Right renal cortex interstitium (tissue), 3 donors: Measurements from ENCODE around the gene STMP1. TPM values are rescaled to one million over a fixed set of nuclear protein-coding genes. Genes with fewer than 3 reads are reported as not detected.

Source experiments
- DNase-seq, 3 donors: peaks; one replicate each; pipeline ENCODE4 v3.0.0-alpha.2; 2013; ENCODE audit warnings: low read depth in 3 of 3, low spot score in 2 of 3
- polyA plus RNA-seq, 3 donors: library from polyadenylated mRNA; unstranded; fragments of 120-200 nt; gene quantifications; one replicate each; pipeline ENCODE4 v1.2.1, GENCODE V29; 2013; ENCODE audit not compliant: insufficient read length in 3 of 3

The STMP1 gene
- polyA plus RNA-seq, 3 donors = 78.2 to 92.6 (median 89.5) TPM

DNA sequence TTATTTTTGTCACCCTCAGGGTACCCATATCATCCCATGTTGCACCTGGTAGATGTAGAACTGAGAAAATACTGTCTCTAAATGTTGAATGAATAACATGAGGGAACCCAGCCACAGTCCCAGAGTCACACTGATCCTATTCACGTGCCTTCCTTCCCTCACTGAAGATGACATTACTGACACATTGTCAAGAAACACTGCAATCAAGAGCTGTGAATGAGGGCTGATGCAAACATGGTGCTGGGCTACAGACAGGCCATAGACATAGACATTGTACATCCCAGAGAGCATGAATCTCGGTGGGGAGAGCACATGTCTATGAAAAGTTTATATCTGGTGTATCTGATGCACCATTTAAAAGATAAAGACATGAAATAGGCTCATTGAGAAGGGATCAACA, 55.9 kb downstream of the STMP1 start:
- DNase-seq = no peak

DNA sequence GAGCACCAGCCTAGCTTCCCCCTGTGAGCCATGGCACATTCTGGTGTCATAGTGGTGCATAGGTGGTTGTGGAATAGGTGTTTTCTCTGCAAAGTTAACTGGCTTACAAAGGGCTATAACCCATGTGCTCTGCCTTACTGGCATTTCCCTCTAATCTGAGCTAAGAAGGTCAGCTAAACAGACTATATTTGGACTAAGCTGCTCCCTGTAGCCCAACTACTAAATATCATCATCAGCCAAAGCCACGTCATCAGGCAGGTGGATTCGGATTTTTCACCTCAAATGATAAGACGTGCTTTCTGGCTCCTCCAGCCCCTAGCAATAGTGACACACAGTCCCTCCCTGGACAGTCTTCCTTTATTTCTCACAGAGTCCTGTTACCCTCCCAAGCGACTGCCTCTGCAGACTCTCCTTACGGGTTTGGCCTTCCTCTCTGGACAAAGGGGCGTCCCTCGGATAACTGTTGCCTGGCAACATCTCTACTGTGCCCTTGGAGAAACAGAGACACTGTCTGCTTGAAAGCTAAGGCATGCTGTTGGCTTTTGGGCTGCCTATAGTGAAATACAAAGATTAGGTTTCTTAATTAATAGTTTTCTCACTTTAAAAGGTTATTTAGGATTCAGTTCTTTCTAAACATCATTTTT, 56.6 kb downstream of the STMP1 start:
- DNase-seq = no peak

DNA sequence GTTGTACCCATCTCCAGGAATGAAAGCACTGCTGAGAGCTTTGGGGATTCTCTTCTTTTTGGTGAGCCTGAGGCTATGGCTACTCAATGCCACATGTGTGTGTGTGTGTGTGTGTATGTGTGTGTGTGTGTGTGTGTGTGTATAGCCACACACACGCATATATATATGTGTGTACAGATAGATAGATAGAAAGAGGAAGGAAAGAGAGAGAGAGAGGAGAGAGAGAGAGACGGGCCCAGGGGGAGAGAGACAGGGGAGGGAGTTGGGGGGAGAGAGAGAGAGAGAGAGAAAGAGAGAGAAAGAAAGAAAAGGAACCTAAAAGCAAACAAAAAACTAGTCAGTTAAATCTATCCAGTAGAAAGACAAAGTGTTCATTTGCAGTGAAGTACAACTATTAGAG, 57.4 kb downstream of the STMP1 start:
- DNase-seq = no peak

DNA sequence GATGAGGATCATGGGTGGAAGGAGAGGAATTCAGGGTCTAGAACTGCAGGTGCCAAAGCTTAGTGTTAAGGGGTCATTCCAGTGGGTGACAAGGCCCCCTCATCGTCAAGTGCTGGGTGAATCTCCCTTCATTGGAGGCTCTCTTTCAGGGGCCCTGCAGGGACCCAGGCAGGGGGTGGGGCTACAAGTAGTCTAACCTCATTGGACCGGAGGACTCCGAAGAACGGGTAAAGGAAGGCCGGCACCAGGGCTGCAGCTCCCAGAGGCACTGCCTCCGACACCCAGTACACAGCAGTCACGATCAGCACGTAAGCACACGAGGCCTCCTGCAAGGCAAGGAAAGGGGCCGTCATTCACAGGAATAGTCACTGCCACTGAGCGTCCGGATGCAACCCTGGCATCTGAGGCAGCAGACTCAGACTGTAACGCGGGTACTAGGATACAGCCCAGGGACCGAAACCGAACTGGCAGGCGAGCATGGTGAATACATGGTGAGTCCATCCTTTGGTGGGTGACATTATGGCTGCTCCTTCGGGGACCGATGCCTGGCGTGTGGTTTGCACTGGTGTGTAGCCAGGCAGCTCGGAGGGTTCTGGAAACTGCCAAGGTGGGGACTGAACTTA, 59.0 kb downstream of the STMP1 start:
- no peak for DNase-seq

DNA sequence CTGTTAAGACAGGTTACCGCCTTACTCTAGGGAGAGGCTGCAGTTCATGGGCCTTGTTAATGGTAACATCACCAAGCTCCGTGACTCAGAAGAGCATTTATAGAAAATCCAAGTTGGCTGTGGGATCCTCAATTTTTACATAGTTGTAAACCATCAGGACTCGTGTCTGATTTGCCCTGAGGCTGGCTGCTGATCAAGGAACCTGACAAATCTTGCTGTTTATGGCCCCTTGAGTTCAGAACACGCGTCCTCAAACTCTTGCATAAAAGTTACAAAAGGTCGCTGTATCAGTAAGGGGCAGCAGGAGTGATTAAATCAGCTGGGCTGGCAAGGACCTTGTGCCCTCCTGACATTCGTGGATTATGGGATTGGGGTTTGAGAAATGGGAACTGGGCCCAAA, 61.1 kb downstream of the STMP1 start:
- no peak for DNase-seq

Other genes with a start within 250 kb of the STMP1 start
- gene CNOT4, start 152.4 kb upstream of the STMP1 start, polyA plus RNA-seq = 10 to 100 TPM; 30.0 to 34.9 (median 33.9) TPM
- gene NUP205, start 104.6 kb upstream of the STMP1 start, polyA plus RNA-seq = 10 to 100 TPM; 64.1 to 72.5 (median 72.0) TPM
- 1 to 10 TPM; 1.2 to 1.7 (median 1.4) TPM for gene SLC13A4, start 65.7 kb downstream of the STMP1 start, polyA plus RNA-seq
- gene FAM180A, start 86.3 kb downstream of the STMP1 start, polyA plus RNA-seq = not detected